SK-N-MC (cell line): ENCODE results near the gene STK40.

Source experiments
- EZH2 ChIP-seq: fragments of 200-600 bp; sonication (generic); IDR thresholded peaks from one replicate; pipeline ENCODE4 v1.6.1; 2017; ENCODE audit warnings: antibody characterized with exemption
- POLR2AphosphoS5 ChIP-seq: IDR thresholded peaks from 2 replicates; pipeline ENCODE4 v1.6.1; 2012; ENCODE audit warnings: mild to moderate bottlenecking, low read depth, low read length, borderline replicate concordance

- TF ChIP-seq EZH2: no peak
- no peak for TF ChIP-seq POLR2AphosphoS5
Observed at GRCh38 chr1:36324353-36324703, 61.4 kb downstream of the STK40 start.
